ELR (cell line): Measurements from ENCODE around the gene CCDC85B.

Source experiments
- DNase-seq: peaks from one replicate; pipeline ENCODE4 v3.0.0-alpha.2; 2015; ENCODE audit warnings: low read depth

The CCDC85B gene

DNA sequence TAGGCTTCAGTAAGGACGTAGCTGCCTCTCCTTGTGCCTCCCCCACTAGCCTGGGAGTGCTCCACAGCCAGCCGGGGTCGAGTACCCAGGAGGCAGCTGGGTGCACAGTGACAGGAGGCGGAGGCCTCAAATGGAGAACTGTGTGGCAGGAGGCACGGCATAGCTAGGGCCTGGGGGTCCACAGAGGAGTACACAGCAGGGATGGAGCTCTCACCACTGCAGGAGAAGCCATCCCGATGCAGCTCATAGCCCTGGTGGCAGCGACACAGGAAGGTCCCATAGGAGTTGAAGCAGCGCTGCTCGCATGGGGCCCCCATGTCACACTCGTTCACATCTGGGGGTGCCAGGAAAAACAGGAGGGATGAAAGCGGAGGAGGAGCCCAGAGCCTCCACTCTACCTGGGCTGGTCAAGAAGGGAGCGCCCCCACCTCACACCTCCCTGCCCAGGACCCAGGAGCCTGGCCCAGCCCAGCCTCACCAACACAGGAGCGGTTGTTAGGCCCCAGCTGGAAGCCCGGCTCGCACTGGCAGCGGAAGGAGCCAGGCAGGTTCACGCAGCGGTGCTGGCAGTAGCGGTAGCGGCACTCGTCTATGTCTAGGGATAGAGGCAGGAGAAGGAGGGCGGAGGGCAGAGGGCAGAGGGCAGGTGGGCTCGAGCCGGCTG is 20.7 kb upstream of the CCDC85B start:
- DNase-seq = no peak

DNA sequence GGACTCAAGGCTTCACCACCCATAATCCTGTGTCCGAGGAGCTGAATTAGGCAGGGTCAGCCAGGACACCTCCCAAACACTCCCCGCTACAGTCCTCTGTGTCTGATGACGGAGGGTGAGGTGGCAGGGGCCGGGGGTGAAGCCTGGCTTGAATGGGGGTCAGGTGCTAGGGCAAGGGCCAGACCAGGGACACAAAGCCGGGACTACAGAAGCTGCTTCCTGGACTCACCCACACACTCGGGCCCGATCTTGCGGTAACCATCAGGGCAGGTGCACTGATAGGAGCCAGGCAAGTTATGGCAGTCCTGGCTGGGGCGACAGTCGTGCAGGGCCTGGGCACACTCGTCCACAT is 20.2 kb upstream of the CCDC85B start:
- no peak for DNase-seq

DNA sequence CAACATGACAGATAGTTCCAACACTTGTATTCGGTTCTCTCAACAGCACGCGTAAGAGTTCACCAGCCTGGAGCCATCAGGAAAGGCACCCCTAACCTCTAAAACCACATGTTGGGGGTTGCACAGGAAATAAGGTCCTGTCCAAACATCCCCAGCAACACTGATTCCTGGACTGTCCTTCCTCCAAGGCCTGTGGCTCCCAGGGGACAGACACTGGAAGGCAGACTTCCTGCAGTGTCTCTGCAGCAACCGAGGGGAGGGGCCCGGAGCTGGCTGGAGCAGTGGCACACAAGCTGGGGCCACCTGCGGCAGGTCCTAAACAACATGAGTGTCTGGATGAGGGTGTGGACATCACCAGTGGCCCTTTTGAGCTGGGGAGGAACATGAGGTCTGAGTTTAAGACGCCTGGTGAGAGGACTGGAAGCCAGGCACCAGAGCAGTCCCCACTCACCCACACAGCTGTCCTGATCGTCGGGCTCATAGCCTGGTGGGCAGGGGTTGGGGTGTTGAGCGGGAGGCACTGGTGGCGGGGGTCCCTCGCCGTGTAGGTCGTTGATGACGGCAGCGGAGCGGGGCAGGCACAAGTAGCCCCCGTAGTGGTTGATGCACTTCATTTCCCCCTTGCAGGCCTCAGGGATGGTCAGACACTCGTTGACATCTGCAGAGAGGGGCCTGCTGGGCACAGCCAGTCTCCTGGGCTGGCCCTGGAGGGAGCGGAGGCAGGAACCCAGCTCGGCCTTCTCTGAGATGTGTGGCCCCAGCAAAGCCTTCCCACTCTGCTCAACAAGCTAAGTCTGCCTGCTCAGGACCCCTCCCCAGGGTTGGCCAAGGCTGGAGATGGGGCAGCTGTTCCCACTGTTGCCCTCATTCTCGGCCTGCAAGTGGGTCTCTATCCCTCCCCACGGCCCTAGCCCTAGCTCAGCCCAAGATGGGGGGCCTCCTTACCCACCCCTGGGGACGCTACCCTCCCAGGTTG is 19.5 kb upstream of the CCDC85B start:
- DNase-seq = no peak

DNA sequence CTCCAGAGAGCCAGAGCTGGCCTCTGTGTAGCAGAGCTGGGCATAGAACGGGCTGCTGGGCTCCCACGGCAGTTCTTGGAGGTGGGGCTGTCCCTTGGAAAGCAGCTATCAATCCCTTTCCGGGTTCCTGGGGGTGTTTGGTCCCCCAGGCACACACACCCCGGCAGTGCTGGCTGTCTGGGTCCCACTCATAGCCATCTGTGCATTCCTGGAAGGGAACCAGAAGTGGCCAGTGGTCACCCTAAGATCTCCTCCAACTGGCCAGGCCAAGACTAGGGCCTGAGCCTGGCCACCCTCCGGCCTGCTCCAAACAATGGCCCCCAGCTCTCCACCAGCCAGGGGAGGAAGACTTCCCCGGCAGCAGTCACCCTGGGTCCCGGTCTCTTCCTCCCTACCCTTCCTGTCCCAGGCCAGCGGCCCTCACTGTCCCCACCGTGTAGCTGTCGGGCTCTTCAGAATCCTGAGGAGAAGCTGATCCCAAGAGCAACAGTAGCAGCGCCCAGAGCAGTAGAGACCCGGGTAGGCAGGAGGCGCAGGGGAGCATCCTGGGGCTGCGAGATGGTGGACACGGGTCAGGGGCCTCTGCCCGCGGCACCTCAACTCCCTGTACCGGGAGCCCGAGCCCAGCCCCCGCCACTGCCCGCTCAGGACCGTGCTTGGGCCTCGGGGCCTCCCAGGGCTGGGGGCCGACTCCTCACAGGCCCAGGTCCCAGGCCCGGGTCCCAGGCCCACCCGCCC is 18.5 kb upstream of the CCDC85B start:
- peak; percentile 70 for DNase-seq

DNA sequence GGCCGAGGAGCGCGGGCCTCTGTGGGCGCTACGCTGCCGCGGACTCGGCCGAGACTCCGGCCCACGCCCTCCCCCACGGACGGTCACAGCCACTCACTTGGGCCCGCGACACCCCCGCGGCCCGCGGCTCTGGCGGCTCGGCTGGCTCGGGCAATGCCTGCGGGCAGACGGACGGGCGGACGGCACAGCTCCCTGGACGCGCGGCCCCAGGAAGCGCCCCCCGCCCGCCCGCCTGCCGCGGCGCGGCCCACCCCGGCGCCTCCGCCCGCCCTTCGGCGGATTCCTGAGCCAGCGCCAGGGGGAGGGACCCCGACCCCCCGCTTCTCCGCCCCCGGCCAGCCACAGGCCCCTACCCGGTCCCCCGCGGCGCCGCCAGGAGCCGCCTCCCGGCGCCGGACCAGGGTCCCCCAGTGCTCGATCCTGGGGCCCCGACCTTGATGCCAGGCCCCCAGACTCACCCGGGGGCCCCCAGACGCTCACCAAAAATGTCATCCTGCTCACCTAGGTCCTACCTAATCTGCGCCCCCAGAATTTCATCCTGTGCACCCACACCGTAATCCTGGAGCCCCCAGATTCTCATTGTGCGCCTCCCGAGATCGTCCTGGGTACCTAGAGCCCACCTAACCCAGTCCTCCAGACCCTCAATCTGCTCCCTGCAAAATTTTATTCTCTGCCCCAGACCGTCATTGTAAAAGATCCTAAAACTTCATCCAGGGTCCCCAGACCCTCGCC is 17.7 kb upstream of the CCDC85B start, which contains the start of gene EFEMP2:
TSS of gene EFEMP2 (minus strand) at position 215 of the 732 bp plus-strand sequence. CDS start 446 bp downstream, outside the sequence.
- peak; percentile 53 for DNase-seq

DNA sequence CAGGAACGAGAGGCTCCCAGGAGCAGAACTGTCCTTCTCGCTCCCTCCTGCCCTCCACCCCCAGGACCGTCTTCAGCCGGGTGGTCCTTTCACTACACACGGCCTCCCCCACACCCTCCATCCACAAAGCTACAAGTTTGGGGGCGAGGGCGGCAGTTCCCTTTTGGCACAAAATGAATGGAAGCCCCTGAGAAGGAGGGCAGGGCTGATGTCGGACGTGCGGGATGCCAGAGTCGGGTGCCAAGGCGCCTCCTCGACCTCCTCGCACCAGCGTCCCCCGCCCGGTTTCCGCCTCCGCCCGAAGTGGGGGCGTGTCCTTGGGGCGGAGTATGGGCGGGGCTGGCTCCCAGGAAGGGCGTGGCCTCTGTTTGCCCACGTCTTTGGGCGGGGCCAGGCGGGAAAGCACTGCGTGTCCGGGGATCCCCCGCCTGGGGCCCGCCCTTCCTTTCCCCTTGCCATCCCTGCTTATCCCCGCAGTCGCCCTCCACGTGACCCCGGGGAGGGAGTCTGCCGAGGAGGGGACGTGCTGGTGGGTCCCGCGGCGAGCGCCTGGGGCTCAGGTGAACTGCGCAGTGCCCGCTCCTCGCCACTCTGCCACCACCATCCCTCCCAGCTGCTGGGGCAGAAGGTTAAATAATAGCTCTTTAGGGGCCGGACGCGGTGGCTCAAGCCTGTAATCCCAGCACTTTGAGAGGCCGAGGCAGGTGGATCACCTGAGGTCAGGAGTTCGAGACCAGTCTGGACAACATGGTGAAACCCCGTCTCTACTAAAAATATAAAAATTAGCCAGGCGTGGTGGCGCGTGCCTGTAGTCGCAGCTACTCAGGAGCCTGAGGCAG is 16.9 kb upstream of the CCDC85B start:
- peak; percentile 94 for DNase-seq

DNA sequence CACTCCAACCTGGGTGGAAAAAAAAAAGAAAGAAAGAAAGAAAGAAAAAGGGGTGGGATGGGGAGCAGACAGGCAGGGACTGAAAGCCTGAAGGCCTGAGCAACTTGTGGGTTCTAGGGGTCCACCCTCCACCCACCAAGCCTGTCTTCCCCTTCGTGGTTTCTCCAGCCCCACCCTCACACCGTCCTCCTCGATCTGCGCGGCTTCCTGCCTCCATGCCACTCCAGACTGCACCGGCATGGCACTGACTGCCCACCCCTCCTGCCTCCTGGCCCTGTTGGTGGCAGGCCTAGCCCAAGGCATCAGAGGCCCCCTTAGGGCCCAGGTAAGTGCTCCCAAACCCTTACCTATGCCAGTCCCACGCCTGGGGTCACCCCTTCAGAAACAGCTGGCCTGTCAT is 10.9 kb upstream of the CCDC85B start, which contains the start of gene CTSW:
TSS of gene CTSW (plus strand) at position 221 of the 400 bp plus-strand sequence. CDS start at position 239, 18 bp downstream.
- DNase-seq = no peak

DNA sequence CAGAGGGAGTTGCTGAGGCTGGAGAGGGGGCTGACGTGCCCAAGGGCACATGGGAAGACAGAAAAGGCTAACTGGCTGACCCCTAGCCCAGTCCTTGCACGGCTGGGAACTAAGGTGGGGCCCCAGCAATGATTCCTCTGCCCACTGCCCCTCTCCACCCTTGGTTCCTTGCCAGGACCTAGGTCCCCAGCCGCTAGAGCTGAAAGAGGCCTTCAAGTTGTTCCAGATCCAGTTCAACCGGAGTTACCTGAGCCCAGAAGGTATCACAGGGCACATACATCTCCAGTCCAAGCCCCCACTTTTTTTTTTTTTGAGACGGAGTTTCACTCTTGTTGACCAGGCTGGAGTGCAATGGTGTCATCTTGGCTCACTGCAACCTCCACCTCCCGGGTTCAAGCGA is 10.4 kb upstream of the CCDC85B start:
- no peak for DNase-seq

DNA sequence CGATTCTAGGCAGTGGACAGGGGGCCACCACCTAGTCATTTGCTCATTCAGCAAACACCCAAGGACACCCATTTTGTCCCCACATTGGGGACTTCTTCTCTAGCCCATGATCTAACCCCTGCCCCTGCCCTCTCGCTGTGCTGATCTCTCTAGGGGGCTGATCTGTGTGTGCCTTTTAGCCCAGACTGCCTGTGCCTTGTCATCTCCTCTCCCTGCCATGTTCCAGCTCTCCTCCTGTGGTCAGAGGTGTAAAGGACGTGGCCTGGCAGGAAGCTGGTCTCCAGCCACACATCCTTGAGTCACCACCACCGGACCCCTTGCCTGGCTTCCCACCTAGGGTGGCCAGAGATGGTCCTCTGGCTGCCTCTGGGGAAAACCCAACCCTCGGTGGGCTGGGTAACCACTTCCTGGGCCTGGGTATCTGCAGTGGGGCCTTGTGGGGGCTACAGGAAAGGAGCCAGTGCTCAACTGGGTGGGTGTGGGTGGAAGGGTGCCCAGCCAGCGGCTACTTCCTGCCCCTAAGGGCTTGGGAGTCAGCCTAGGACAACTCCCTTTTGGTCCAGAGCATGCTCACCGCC is 9.5 kb upstream of the CCDC85B start:
- peak; percentile 82 for DNase-seq

DNA sequence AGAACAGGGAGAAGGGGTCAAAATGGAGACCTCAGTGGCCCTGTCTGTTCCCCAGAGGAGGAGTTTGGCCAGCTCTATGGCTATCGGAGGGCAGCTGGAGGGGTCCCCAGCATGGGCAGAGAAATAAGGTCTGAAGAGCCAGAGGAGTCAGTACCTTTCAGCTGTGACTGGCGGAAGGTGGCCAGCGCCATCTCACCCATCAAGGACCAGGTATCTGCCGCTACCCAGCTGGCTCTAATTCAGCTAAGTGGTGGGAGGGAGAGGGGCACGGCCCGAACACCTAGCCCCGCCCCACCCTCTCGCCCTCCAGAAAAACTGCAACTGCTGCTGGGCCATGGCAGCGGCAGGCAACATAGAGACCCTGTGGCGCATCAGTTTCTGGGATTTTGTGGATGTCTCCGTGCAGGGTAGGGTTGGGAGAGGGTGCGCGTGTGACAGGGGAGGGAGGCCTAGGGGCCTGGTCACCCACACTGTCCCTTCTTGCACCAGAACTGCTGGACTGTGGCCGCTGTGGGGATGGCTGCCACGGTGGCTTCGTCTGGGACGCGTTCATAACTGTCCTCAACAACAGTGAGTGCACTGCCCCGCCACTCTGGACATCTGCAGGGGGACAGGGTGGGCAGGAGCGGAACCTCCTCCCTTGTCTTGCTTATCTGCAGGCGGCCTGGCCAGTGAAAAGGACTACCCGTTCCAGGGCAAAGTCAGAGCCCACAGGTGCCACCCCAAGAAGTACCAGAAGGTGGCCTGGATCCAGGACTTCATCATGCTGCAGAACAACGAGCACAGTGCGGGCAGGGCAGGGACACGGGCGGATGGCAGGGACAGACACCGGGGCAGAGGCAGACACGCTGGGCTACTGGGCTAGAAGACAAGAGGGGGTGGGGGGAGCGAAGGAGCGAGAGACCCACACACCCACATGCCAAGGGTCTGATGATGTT is 8.1 kb upstream of the CCDC85B start:
- DNase-seq = no peak

DNA sequence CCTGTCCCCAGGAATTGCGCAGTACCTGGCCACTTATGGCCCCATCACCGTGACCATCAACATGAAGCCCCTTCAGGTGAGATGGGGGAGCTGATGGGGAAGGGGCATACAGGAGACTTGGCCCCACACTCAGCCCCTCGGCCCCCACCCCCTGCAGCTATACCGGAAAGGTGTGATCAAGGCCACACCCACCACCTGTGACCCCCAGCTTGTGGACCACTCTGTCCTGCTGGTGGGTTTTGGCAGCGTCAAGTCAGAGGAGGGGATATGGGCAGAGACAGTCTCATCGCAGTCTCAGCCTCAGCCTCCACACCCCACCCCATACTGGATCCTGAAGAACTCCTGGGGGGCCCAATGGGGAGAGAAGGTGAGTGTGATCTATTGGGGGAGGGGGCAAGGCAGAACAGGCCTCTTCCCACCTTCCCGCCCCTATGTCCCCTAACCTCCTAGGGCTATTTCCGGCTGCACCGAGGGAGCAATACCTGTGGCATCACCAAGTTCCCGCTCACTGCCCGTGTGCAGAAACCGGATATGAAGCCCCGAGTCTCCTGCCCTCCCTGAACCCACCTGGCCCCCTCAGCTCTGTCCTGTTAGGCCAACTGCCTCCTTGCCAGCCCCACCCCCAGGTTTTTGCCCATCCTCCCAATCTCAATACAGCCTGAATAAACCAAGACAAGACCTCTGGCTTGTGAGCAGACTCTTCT is 7.3 kb upstream of the CCDC85B start:
- no peak for DNase-seq

DNA sequence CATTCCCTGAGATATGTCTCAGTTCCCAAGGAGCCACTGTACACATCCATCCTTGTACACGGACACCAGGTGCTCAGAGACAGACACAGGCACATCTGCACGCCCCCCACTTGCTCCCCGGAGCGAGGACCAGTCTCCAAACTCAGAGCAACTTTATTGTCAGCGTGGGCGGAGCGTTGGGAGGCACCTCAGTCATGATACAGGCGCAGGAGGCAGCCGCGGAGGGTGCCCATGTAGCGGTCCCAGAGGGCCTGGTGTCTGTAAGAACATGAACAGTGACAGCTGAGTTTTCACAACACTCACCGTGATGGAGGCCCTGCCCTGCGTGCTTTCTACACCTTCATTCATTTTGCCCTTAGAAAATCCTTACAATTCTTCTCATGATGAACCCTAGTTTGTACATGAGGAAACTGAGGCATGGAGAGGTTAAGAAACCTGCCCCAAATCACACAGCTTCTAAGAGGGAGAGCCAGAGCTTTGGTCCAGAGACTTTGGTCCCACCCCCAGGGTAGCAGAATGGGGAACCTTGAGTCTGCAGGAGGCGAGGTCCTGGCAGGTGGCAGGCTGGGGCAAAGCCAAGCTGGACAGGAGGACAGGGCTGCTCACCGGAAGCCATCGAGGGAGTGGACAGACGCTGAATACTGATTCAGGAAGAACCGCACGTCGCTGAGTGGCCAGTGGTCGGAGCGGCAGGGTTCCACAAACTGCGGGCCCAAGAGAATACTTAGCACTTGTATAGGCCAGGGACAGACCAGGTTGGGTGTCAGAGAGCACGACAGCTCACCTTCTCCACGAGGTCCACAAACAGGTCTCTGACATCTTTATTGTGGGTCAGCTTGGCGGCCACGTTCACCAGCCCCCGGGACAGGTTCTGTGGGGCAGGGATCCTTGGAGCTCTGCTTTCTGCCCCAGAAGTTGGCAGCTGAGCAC is 6.4 kb upstream of the CCDC85B start:
- no peak for DNase-seq

DNA sequence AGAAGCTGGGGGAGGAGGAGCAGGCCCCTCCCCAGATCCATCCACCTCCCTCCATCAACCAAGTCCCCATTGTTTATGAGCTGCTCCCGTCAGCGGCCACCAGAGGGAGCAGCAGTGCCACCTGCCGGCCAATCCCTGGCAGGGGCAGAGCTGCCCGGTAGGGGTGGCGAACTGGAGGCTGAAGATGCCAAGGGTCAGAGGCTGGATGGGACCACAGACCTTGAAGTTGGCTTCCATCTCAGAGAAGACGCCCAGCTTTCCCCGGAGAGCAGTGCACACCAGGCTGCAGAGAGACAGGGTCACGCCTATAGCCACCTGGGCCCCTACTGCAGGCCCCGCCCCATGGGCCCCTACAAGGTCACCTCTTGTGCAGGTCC is 5.8 kb upstream of the CCDC85B start:
- DNase-seq = peak; percentile 77

DNA sequence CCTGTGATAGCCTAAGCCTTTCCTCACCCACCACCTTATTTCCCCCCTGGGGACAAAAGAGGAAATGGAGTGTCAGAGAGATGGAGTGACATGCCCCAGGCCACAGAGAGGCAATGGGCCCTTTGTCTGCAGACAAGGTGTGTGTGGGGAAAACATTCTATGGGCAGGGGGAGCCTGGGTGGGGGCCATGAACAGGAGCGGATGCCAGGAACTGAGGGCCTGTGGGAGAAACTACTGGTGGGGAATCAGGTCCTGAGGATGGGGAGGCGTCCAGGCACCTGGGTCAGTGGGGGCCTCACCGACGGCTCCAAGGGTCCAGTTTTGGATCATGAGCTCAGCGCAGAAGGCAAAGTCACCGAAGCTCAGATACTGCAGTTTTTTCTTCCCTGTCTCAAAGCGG is 5.2 kb upstream of the CCDC85B start:
- DNase-seq = no peak

DNA sequence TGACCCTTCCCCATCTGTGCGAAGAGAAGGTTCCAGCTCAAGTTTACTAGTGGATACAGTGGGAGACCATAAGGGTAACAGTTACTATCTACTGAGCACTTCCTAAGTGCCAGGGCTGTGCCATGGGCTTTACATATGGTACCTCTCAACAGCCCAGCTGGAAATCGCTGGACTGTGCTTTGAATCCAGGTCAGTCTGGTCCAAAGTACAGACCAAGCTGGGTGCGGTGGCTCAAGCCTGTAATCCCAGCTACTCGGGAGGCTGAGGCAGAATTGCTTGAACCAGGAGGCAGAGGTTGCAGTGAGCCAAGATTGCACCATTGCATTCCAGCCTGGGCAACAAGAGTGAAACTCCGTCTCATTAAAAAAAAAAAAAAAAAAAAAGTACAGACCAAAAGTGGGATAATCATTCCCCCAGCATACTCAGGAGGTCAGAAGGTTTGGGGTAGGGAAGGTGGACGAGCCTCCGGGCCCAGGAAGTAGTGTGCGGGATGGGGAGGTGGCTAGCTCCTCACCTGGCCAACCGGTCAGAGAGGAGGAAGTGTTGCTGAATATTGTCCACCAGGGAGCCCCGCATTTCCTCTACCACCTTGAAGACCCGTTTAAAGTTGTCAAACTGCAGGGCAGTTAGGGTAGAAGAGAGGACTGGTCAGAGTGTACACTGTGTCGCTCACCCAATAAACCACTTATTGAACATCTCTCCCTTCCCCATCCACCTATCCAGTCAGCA is 4.5 kb upstream of the CCDC85B start:
- DNase-seq = no peak

DNA sequence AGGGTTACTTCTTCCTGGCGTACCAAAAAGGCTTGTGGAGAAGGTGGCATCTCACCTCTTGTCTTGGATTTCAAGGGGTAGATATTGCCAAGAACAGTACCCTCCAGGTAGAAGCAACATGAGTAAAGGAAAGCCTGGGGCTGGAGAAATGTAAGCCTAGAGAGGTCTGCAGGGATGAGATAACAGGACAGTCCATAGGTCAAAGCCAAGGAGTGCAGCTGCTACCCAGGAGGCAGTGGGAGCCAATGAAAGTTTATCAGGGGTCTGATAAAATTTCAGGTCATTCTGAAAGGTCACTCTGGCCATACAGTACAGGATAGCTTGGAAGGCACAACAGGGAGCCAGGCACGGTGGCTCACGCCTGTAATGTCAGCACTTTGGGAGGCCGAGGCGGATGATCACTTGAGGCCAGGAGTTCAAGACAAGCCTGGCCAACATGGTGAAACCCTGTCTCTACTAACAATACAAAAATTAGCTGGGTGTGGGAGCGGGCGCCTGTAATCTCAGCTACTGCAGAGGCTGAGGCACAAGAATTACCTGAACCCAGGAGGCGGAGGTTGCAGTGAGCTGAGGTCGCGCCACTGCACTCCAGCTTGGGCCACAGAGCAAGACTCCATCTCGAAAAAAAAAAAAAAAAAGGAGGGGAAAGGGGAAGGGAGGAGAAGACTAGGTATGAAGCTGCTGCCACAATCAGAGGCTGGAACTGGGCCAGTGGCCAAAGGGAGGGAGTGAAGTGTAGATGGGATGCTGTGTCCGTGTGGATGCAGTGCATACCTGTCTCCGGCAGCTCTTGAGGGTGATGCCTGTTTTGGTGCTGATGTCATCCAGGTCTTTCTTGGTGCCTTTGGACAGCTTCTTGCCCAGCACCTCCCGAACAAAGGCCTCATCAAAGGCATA is 3.4 kb upstream of the CCDC85B start:
- DNase-seq = peak; percentile 42
